ENCODE results near the gene UBE2J1.
"Not testable (repeated sequence)": the region's sequence is repeated elsewhere in the genome, so short reads cannot be mapped to it uniquely, and the experiment has no call there.

Gene UBE2J1

GRCh38 chr6:89324304-89324703 is 28.2 kb downstream of the UBE2J1 start:
- H3K27ac ChIP-seq: no peak overlapping the region

GRCh38 chr6:89323511-89323971 is 29.0 kb downstream of the UBE2J1 start:
- no peak overlapping the region for H3K27ac ChIP-seq

More at GRCh38 chr6:89324304-89324703, 28.2 kb downstream of the UBE2J1 start:
- H3K4me3 ChIP-seq: no peak overlapping the region

GRCh38 chr6:89321131-89321970 is 31.2 kb downstream of the UBE2J1 start:
- H3K27ac ChIP-seq: no peak overlapping the region
- H3K4me3 ChIP-seq: no peak overlapping the region

More at GRCh38 chr6:89323511-89323971, 29.0 kb downstream of the UBE2J1 start:
- no peak overlapping the region for H3K4me3 ChIP-seq

GRCh38 chr6:89320012-89320559 is 32.4 kb downstream of the UBE2J1 start:
- Histone ChIP-seq H3K27ac (no peak overlapping the region), H3K4me3 (no peak overlapping the region)

GRCh38 chr6:89317067-89317466 is 35.5 kb downstream of the UBE2J1 start:
- Histone ChIP-seq H3K4me3 (no peak overlapping the region), H3K27ac (no peak overlapping the region)

- no peak within 1 kb of the TSS for H3K27ac ChIP-seq
- no peak within 1 kb of the TSS for H3K4me3 ChIP-seq
Measured at GRCh38 chr6:89315249-89315885, 37.2 kb downstream of the UBE2J1 start, which contains the start of gene GABRR2. TSS of gene GABRR2 (minus strand) at chr6:89315299. CDS start at chr6:89315165, 134 bp downstream.

GRCh38 chr6:89314692-89315091 is 37.8 kb downstream of the UBE2J1 start:
- Histone ChIP-seq H3K27ac (no peak overlapping the region), H3K4me3 (no peak overlapping the region)

GRCh38 chr6:89313006-89313405 is 39.5 kb downstream of the UBE2J1 start:
- peak overlapping the region in 15 of 21 experiments; percentile 3 to 77 (median 44) for H3K27ac ChIP-seq
- H3K4me3 ChIP-seq: no peak overlapping the region

- Histone ChIP-seq H3K27ac (peak overlapping the region in 14 of 21 experiments; percentile 3 to 77 (median 44)), H3K4me3 (no peak overlapping the region)
Measured at GRCh38 chr6:89311853-89312531, 40.5 kb downstream of the UBE2J1 start.

- H3K27ac ChIP-seq: peak overlapping the region in 10 of 21 experiments; percentile 3 to 77 (median 42)
- no peak overlapping the region for H3K4me3 ChIP-seq
Measured at GRCh38 chr6:89311530-89311852, 41.0 kb downstream of the UBE2J1 start.

GRCh38 chr6:89310929-89311328 is 41.6 kb downstream of the UBE2J1 start:
- Histone ChIP-seq H3K27ac (no peak overlapping the region), H3K4me3 (no peak overlapping the region)

GRCh38 chr6:89308525-89309395 is 43.8 kb downstream of the UBE2J1 start:
- H3K27ac ChIP-seq: no peak overlapping the region
- H3K4me3 ChIP-seq: no peak overlapping the region

- H3K4me3 ChIP-seq, H3K27ac ChIP-seq: not testable (repeated sequence)
Measured at GRCh38 chr6:89304517-89304916, 48.0 kb downstream of the UBE2J1 start.

GRCh38 chr6:89302936-89303335 is 49.6 kb downstream of the UBE2J1 start:
- H3K4me3 ChIP-seq: no peak overlapping the region
- no peak overlapping the region for H3K27ac ChIP-seq

- H3K4me3 ChIP-seq: no peak overlapping the region
- H3K27ac ChIP-seq: no peak overlapping the region
Measured at GRCh38 chr6:89302195-89302770, 50.2 kb downstream of the UBE2J1 start.

- H3K27ac ChIP-seq: no peak overlapping the region
- no peak overlapping the region for H3K4me3 ChIP-seq
Measured at GRCh38 chr6:89301586-89302194, 50.8 kb downstream of the UBE2J1 start.

- Histone ChIP-seq H3K27ac (no peak overlapping the region), H3K4me3 (no peak overlapping the region)
Measured at GRCh38 chr6:89299466-89299850, 53.1 kb downstream of the UBE2J1 start.

GRCh38 chr6:89298680-89299465 is 53.6 kb downstream of the UBE2J1 start:
- Histone ChIP-seq H3K27ac (peak overlapping the region in 2 of 21 experiments; percentile 7 to 20), H3K4me3 (no peak overlapping the region)
